K562 (cell line): ENCODE measurements around the gene ZNF384. TPM values are rescaled to one million over a fixed set of nuclear protein-coding genes. Genes with fewer than 3 reads are reported as not detected.

ENCODE experiments used
- ATAC-seq: fragments of 200-7000 bp; cut with Tn5 transposase; 3 replicates; pipeline ENCODE4 v1.9.1; 2020; ENCODE audit warnings: moderate library complexity
- BruUV-seq: library from RNA; stranded (reverse); fragments of 400-500 nt; replicated peaks from 2 replicates; lab custom pipeline; 2021; lab: Mats Ljungman, UMichigan
- CTCF ChIA-PET: fragments of 300-600 bp; formaldehyde crosslinking; extraction: SDS; loops from one replicate; lab custom pipeline; 2021; ENCODE audit warnings: low intra/inter-chr PET ratio; lab: Yijun Ruan, JAX
- POLR2A ChIA-PET: fragments of 300-600, 350-650 bp; sonication (Branson Sonifier 250); formaldehyde crosslinking; extraction: SDS; loops from one replicate; lab custom pipeline; 2021; ENCODE audit warnings: antibody characterized with exemption, inconsistent platforms; lab: Yijun Ruan, JAX
- DNase-seq, 4 experiments: peaks; one replicate each; pipeline versions ENCODE4 v3.0.0 to v3.0.0-alpha.2; 2011 to 2018; ENCODE audit warnings: low spot score in 3 of 4, mixed read lengths in 3 of 4; ENCODE audit errors: extremely low read depth in 1 of 4
- FAIRE-seq: peaks from 2 replicates; lab custom pipeline; 2011; peaks lifted over from hg19 to GRCh38; lab: Jason Lieb, UNC
- H2AFZ ChIP-seq: 2 replicates; pipeline ENCODE4 v1.6.0; 2011; ENCODE audit warnings: low read depth, low read length, control low read depth, inconsistent platforms
- H3K27ac ChIP-seq: fragments of 200-600 bp; 3 replicates; pipeline ENCODE4 v1.8.0; 2011; ENCODE audit warnings: low read depth, mild to moderate bottlenecking, control low read depth, inconsistent platforms, low read length, moderate library complexity, mixed read lengths; ENCODE audit errors: extremely low read depth
- H3K27me3 ChIP-seq, 2 experiments: fragments of 300-600 bp in 1 of 2; 2 replicates in 1 of 2; 3 replicates in 1 of 2; pipeline versions ENCODE4 v1.6.0 to v1.8.0; 2011; ENCODE audit warnings: inconsistent platforms in 2 of 2, low read length in 2 of 2, mild to moderate bottlenecking in 1 of 2, mixed read lengths in 1 of 2, moderate library complexity in 1 of 2; ENCODE audit not compliant: control insufficient read depth in 2 of 2, insufficient read depth in 2 of 2
- H3K36me3 ChIP-seq: fragments of 300-600 bp; 3 replicates; pipeline ENCODE4 v1.8.0; 2011; ENCODE audit warnings: mild to moderate bottlenecking, low read length, inconsistent platforms; ENCODE audit not compliant: control insufficient read depth, insufficient read depth
- H3K4me1 ChIP-seq, 2 experiments: fragments of 200-600 bp in 1 of 2; replicated peaks in 1 of 2; 2 replicates in 1 of 2; 3 replicates in 1 of 2; pipeline versions ENCODE4 v1.5.1 to v1.8.0; 2011; ENCODE audit warnings: inconsistent platforms in 2 of 2, low read length in 2 of 2, mild to moderate bottlenecking in 1 of 2, mixed read lengths in 1 of 2, moderate library complexity in 1 of 2; ENCODE audit not compliant: control insufficient read depth in 2 of 2, insufficient read depth in 2 of 2
- H3K4me2 ChIP-seq: 2 replicates; pipeline ENCODE4 v1.6.1; 2011; ENCODE audit warnings: low read length, control low read depth, inconsistent platforms, mixed read lengths; ENCODE audit not compliant: insufficient read depth
- H3K4me3 ChIP-seq: fragments of 200-600 bp; sonication (generic), shearing (Covaris generic); 2 replicates; pipeline ENCODE4 v1.5.1; 2016; ENCODE audit warnings: control low read depth, inconsistent platforms
- H3K79me2 ChIP-seq: fragments of 200-600 bp; 3 replicates; pipeline ENCODE4 v1.8.0; 2011; ENCODE audit warnings: low read length, inconsistent platforms; ENCODE audit not compliant: control insufficient read depth, insufficient read depth
- H3K9ac ChIP-seq, 2 experiments: 2 replicates each; pipeline versions ENCODE4 v1.6.0 to v1.6.1; 2011; ENCODE audit warnings: low read depth in 2 of 2, low read length in 2 of 2, control low read depth in 1 of 2, inconsistent platforms in 1 of 2, mild to moderate bottlenecking in 1 of 2, mixed read lengths in 1 of 2; ENCODE audit not compliant: insufficient read depth in 1 of 2
- H3K9me1 ChIP-seq: one replicate; pipeline ENCODE4 v1.6.0; 2011; ENCODE audit warnings: inconsistent platforms, mild to moderate bottlenecking, low read length, moderate library complexity; ENCODE audit not compliant: control insufficient read depth, insufficient read depth
- H3K9me3 ChIP-seq: replicated peaks from 2 replicates; pipeline ENCODE4 v1.5.1; 2011; ENCODE audit warnings: low read depth, low read length, inconsistent platforms; ENCODE audit not compliant: control insufficient read depth, insufficient read depth
- H4K20me1 ChIP-seq: replicated peaks from 2 replicates; pipeline ENCODE4 v1.6.1; 2011; ENCODE audit warnings: low read length, inconsistent platforms, mixed read lengths; ENCODE audit not compliant: control insufficient read depth, insufficient read depth
- CXXC5 ChIP-seq: fragments of 250-450 bp; sonication (Bioruptor Pico); IDR thresholded peaks from 2 replicates; pipeline ENCODE4 v1.8.0; 2022; ENCODE audit warnings: inconsistent platforms, mild to moderate bottlenecking, moderate library complexity
- ETV1 ChIP-seq: fragments of 450-650 bp; conservative IDR thresholded peaks from 2 replicates; pipeline ENCODE4 v1.6.1; 2016; ENCODE audit warnings: missing genetic modification characterization, control low read depth, low read depth, missing compliant biosample characterization
- GMEB1 ChIP-seq: fragments of 250-450 bp; sonication (Bioruptor Pico); IDR thresholded peaks from 2 replicates; pipeline ENCODE4 v1.4.0; 2020; ENCODE audit warnings: mild to moderate bottlenecking
- NELFE ChIP-seq: IDR thresholded peaks from 2 replicates; pipeline ENCODE4 v1.6.1; 2011; ENCODE audit warnings: mild to moderate bottlenecking; ENCODE audit not compliant: insufficient read depth, insufficient read length
- SPI1 ChIP-seq: IDR thresholded peaks from 2 replicates; pipeline ENCODE4 v1.6.1; 2011; ENCODE audit warnings: low read depth, low read length, control low read depth, borderline replicate concordance
- WGBS: fragments of 100-300 bp; shearing (Covaris generic); methylation state at CpG from one replicate; pipeline ENCODE4 v1.1.6; 2016; ENCODE audit warnings: low coverage, mixed read lengths; ENCODE audit not compliant: insufficient coverage; ENCODE audit errors: missing lambda C conversion rate; 5-methylcytosine and 5-hydroxymethylcytosine counted together
- in situ Hi-C: fragments of 300-500 bp; cut with MboI; formaldehyde crosslinking; loops from 4 replicates; pipeline ENCODE4 v1.15.0; 2018; ENCODE audit warnings: inconsistent platforms, mixed read lengths
- intact Hi-C: fragments of 100-400 bp; cut with micrococcal nuclease; formaldehyde crosslinking; loops from 2 replicates; pipeline ENCODE4 v1.14.2; 2022
- polyA plus RNA-seq, 8 experiments: library from polyadenylated mRNA; depleted of rRNA in 4 of 8; stranded (reverse) in 5 of 8; unstranded in 3 of 8; fragments of >200 nt; fragmentation: Nextera tagmentation in 2 of 8; fragmentation: Illumina TruSeq in 1 of 8; extraction: Ambion mirVana in 2 of 8; extraction: Trizol in 1 of 8; gene quantifications; 2 replicates each; pipeline versions ENCODE4 v1.2.1 to v1.2.3, GENCODE V29; 2011 to 2014; ENCODE audit warnings: inconsistent platforms in 1 of 8, missing spikeins in 1 of 8
- total RNA-seq, 7 experiments: library from RNA; depleted of rRNA in 6 of 7; stranded (reverse); fragments of >200 nt in 6 of 7; fragmentation: Illumina TruSeq in 2 of 7; extraction: Trizol in 2 of 7; gene quantifications; 2 replicates each; pipeline versions ENCODE4 v1.2.1 to v1.2.3, GENCODE V29; 2011 to 2021; ENCODE audit warnings: low replicate concordance in 1 of 7

Gene ZNF384
- total and polyA plus RNA-seq, 9 of the 15 experiments (the other 6 are each of a cell fraction or from before 2014, with no cell fraction given): 0.36 to 64.8 (median 21.3) TPM

- Histone ChIP-seq H4K20me1 (no peaks in the 10 kb centered on the region), H2AFZ (no peak overlapping the region), H3K9me1 (no peaks in the 10 kb centered on the region), H3K4me2 (peak overlapping the region; percentile 46; the same call in 1 of the 2 replicates), H3K9me3 (no peaks in the 10 kb centered on the region), H3K36me3 (no peaks in the 10 kb centered on the region; the same call in 2 of the 3 replicates), H3K79me2 (peaks cover 19% of the 10 kb centered on the region), H3K27ac (0 out of 3 replicates have a peak overlapping the region, but pooled peaks have one; percentile 8), H3K4me1 (peaks cover 26 to 30% of the 10 kb centered on the region in 2 experiments; a peak in 4 of 5 replicates), H3K9ac (peak overlapping the region in 1 of 2 experiments; percentile 76; a peak in 2 of 4 replicates), H3K4me3 (no peak overlapping the region), H3K27me3 (no peaks in the 10 kb centered on the region)
- CTCF ChIA-PET: no interaction called here
- no peak for ATAC-seq
- no peak for FAIRE-seq
- DNase-seq: peak in 1 of 4 experiments; percentile 44
- POLR2A ChIA-PET: interaction anchor here (0.7 to 1.5 kb wide), 2 partner anchors 18 to 40 kb away, joined by 3 to 6 read pairs; no protein-coding TSS in a partner anchor
- intact Hi-C loops (no loop called here), in situ Hi-C loops (no loop called here)
- no peak for TF ChIP-seq NELFE
- peak; percentile 7; the same call in 1 of the 2 replicates for TF ChIP-seq CXXC5 (CRISPR knock-in tag)
- TF ChIP-seq SPI1: peak; percentile 18; the same call in 1 of the 2 replicates
- TF ChIP-seq GMEB1 (CRISPR knock-in tag): no peak
- no peak for TF ChIP-seq ETV1 (tag)
- no TSS peak for BruUV-seq
- WGBS: 37% methylated on average over 20 of the region's 21 CpGs
These were observed 56.9 kb downstream of the ZNF384 start for GRCh38 chr12:6632026-6632983.
